MM.1S (cell line): Measurements from ENCODE around the gene KLHL7.

Experiments
- DNase-seq: peaks from one replicate; pipeline ENCODE4 v3.0.0-alpha.2; 2015
- H2AFZ ChIP-seq: fragments of 300-600 bp; sonication (generic); 2 replicates; pipeline ENCODE4 v1.6.0; 2016; ENCODE audit warnings: antibody characterized with exemption, low read length
- H3F3A ChIP-seq: fragments of 300-600 bp; sonication (generic); 2 replicates; pipeline ENCODE4 v1.6.1; 2016; ENCODE audit warnings: mild to moderate bottlenecking, antibody characterized with exemption, low read length, moderate library complexity, mixed read lengths; ENCODE audit not compliant: insufficient read depth
- H3K27ac ChIP-seq: fragments of 300-600 bp; sonication (generic); 2 replicates; pipeline ENCODE4 v1.5.1; 2016; ENCODE audit warnings: mild to moderate bottlenecking, low read length
- H3K27me3 ChIP-seq: fragments of 300-600 bp; sonication (generic); replicated peaks from 2 replicates; pipeline ENCODE4 v1.6.0; 2016; ENCODE audit warnings: low read length; ENCODE audit not compliant: insufficient read depth
- H3K36me3 ChIP-seq: fragments of 300-600 bp; sonication (generic); replicated peaks from 2 replicates; pipeline ENCODE4 v1.6.1; 2016; ENCODE audit warnings: mild to moderate bottlenecking, low read length, mixed read lengths; ENCODE audit not compliant: insufficient read depth
- H3K4me1 ChIP-seq: fragments of 300-600 bp; sonication (generic); 2 replicates; pipeline ENCODE4 v1.6.1; 2016; ENCODE audit warnings: low read length, mixed read lengths
- H3K4me2 ChIP-seq: fragments of 300-600 bp; sonication (generic); 2 replicates; pipeline ENCODE4 v1.6.0; 2016; ENCODE audit warnings: low read depth, low read length
- H3K4me3 ChIP-seq: fragments of 300-600 bp; sonication (generic); 2 replicates; pipeline ENCODE4 v1.5.1; 2016; ENCODE audit warnings: low read length, mixed read lengths
- H3K79me2 ChIP-seq: fragments of 300-600 bp; sonication (generic); 2 replicates; pipeline ENCODE4 v1.6.1; 2016; ENCODE audit warnings: mixed run types, low read length, mixed read lengths
- H3K9ac ChIP-seq: fragments of 300-600 bp; sonication (generic); 2 replicates; pipeline ENCODE4 v1.6.1; 2016; ENCODE audit warnings: low read length, mixed read lengths
- H3K9me2 ChIP-seq: fragments of 300-600 bp; sonication (generic); replicated peaks from 2 replicates; pipeline ENCODE4 v1.6.1; 2016; ENCODE audit warnings: mild to moderate bottlenecking, low read length, mixed read lengths; ENCODE audit not compliant: insufficient read depth
- H3K9me3 ChIP-seq: fragments of 300-600 bp; sonication (generic); replicated peaks from 2 replicates; pipeline ENCODE4 v1.6.1; 2016; ENCODE audit warnings: mild to moderate bottlenecking, low read length, mixed read lengths; ENCODE audit not compliant: insufficient read depth
- H4K20me1 ChIP-seq: fragments of 300-600 bp; sonication (generic); 2 replicates; pipeline ENCODE4 v1.6.1; 2016; ENCODE audit warnings: mild to moderate bottlenecking, low read length, moderate library complexity, mixed read lengths; ENCODE audit not compliant: insufficient read depth
- EZH2 ChIP-seq: fragments of 300-600 bp; sonication (generic); optimal IDR thresholded peaks from 2 replicates; pipeline ENCODE3; 2017; ENCODE audit warnings: low read depth, mild to moderate bottlenecking, antibody characterized with exemption, low read length, mixed read lengths
- EZH2phosphoT487 ChIP-seq: fragments of 300-600 bp; sonication (generic); IDR thresholded peaks from 2 replicates; pipeline ENCODE4 v1.6.1; 2018; ENCODE audit warnings: antibody characterized with exemption, low read length
- TF ChIP-seq, protein P1 (sequence below): fragments of 300-600 bp; sonication (generic); IDR thresholded peaks from 2 replicates; pipeline ENCODE4 v1.5.1; 2016; ENCODE audit warnings: antibody characterized with exemption, low read length, mixed read lengths

The KLHL7 gene

DNA sequence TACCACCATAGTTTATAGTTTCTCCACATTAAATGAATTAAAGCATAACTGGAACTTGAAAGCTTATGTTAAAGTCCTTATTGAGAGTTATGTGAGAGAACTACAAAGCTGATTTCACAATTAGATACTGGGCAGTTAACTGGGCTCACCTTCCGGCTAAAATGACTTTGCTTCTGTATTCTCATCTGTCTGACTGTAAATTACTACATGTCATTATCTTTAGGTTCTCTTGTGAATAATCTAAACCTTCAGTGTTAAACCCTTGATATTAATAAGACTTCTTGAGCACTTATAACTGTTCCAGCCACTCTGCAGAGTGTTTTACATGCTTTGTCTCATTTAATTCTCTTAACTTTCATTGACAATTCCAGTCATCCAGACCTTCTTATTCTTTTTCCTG, 3.9 kb downstream of the KLHL7 start:
- no peak for TF ChIP-seq EZH2phosphoT487
- TF ChIP-seq EZH2 = no peak
- TF ChIP-seq, protein P1, sequence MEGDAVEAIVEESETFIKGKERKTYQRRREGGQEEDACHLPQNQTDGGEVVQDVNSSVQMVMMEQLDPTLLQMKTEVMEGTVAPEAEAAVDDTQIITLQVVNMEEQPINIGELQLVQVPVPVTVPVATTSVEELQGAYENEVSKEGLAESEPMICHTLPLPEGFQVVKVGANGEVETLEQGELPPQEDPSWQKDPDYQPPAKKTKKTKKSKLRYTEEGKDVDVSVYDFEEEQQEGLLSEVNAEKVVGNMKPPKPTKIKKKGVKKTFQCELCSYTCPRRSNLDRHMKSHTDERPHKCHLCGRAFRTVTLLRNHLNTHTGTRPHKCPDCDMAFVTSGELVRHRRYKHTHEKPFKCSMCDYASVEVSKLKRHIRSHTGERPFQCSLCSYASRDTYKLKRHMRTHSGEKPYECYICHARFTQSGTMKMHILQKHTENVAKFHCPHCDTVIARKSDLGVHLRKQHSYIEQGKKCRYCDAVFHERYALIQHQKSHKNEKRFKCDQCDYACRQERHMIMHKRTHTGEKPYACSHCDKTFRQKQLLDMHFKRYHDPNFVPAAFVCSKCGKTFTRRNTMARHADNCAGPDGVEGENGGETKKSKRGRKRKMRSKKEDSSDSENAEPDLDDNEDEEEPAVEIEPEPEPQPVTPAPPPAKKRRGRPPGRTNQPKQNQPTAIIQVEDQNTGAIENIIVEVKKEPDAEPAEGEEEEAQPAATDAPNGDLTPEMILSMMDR = no peak
- peaks cover 11% of the 10 kb centered on the region; the same call in 1 of the 2 replicates for H3K4me1 ChIP-seq
- H4K20me1 ChIP-seq = no peaks in the 10 kb centered on the region

DNA sequence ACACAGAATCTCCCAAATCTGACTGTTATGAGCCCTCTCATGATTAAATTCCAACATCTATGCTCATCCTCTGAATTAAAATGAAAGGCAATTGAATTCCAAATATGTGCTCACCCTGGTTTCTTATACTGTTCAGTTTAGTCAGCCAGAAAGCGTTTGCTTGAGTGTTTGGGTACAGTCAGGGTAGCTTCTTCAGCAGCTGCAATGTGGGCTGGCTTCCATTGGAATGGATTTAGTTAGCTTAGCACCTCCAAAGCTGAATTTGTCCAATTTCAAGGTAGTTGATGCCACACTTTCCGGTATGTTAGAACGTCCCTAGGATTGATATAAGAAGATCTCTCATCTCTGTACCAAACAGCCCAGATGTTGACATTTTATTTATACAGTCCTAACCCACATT, 9.3 kb downstream of the KLHL7 start:
- Histone ChIP-seq H3K36me3 (no peaks in the 10 kb centered on the region), H3K79me2 (0 out of 2 replicates have a peak, but pooled peaks cover 9% of the 10 kb centered on the region), H3K4me3 (no peak overlapping the region), H3K4me1 (no peaks in the 10 kb centered on the region), H3K9ac (no peak overlapping the region), H3K27me3 (no peaks in the 10 kb centered on the region), H4K20me1 (no peaks in the 10 kb centered on the region), H3K27ac (no peak overlapping the region), H2AFZ (no peak overlapping the region), H3F3A (no peaks in the 10 kb centered on the region), H3K9me2 (no peaks in the 10 kb centered on the region), H3K4me2 (no peak overlapping the region), H3K9me3 (no peaks in the 10 kb centered on the region)
- TF ChIP-seq EZH2 = no peak
- TF ChIP-seq, protein P1 = no peak
- no peak for TF ChIP-seq EZH2phosphoT487
- DNase-seq = no peak

More for the DNA sequence above, 3.9 kb downstream of the KLHL7 start:
- no peak overlapping the region for H3K4me3 ChIP-seq
- no peak overlapping the region for H3K9ac ChIP-seq
- H3K79me2 ChIP-seq = peaks cover 42% of the 10 kb centered on the region
- no peaks in the 10 kb centered on the region for H3K9me2 ChIP-seq
- H3K27ac ChIP-seq = no peak overlapping the region
- H3K4me2 ChIP-seq = no peak overlapping the region
- H3K9me3 ChIP-seq = no peaks in the 10 kb centered on the region
- peaks cover 11% of the 10 kb centered on the region for H3F3A ChIP-seq
- DNase-seq = no peak
- H3K36me3 ChIP-seq = no peaks in the 10 kb centered on the region
- H3K27me3 ChIP-seq = no peaks in the 10 kb centered on the region
- H2AFZ ChIP-seq = no peak overlapping the region

DNA sequence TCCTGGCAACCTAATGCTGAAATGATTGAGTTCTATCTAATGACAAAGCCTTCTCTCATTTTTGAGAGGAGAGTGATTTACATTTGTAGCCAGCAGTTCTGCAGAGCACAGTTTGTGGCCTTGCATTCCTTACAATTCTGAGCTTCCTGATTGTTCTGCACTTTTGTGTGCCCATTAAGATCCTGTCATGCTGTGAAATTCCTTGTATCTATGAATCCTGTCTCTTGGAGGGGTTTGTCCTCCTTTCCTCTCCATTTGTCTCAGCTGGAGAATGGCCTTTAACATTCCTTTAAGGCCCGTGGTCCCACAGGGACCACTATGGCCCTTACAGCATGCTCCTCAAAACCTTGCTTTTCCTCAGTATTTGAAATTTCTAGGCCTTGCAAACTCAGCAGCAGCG, 10.4 kb downstream of the KLHL7 start:
- Histone ChIP-seq H3K9me3 (no peaks in the 10 kb centered on the region), H2AFZ (no peak overlapping the region), H3K79me2 (0 out of 2 replicates have a peak, but pooled peaks cover 3% of the 10 kb centered on the region), H4K20me1 (no peaks in the 10 kb centered on the region), H3K9ac (no peak overlapping the region), H3F3A (no peaks in the 10 kb centered on the region), H3K36me3 (no peaks in the 10 kb centered on the region), H3K4me2 (no peak overlapping the region), H3K4me1 (no peaks in the 10 kb centered on the region), H3K27me3 (no peaks in the 10 kb centered on the region), H3K27ac (no peak overlapping the region), H3K4me3 (no peak overlapping the region), H3K9me2 (no peaks in the 10 kb centered on the region)
- no peak for DNase-seq
- TF ChIP-seq EZH2 (no peak), EZH2phosphoT487 (no peak)
- TF ChIP-seq, protein P1 = no peak
